Hippocampal formation (tissue), 2 donors: ENCODE measurements around the gene STRA6.

ENCODE experiments used
- DNase-seq, 2 donors: peaks; one replicate each; lab custom pipeline; 2025; lab: John Stamatoyannopoulos, UW

The STRA6 gene

GRCh38 chr15:74227968-74228722 is 25.6 kb upstream of the STRA6 start:
- DNase-seq: no peak

- DNase-seq: no peak
Measured at GRCh38 chr15:74226761-74227540, 24.4 kb upstream of the STRA6 start.

- DNase-seq: no peak
Measured at GRCh38 chr15:74225928-74226327, 23.3 kb upstream of the STRA6 start.

GRCh38 chr15:74222240-74223119 is 19.9 kb upstream of the STRA6 start:
- DNase-seq: no peak

- no peak for DNase-seq
Measured at GRCh38 chr15:74221399-74222239, 19.0 kb upstream of the STRA6 start.

GRCh38 chr15:74220475-74221248 is 18.1 kb upstream of the STRA6 start:
- no peak for DNase-seq

- DNase-seq: no peak
Measured at GRCh38 chr15:74217907-74218885, 15.6 kb upstream of the STRA6 start.

GRCh38 chr15:74216949-74217348 is 14.4 kb upstream of the STRA6 start:
- DNase-seq: no peak

- no peak for DNase-seq
Measured at GRCh38 chr15:74215958-74216357, 13.4 kb upstream of the STRA6 start.

- no peak for DNase-seq
Measured at GRCh38 chr15:74214324-74215021, 11.9 kb upstream of the STRA6 start.

- no peak for DNase-seq
Measured at GRCh38 chr15:74213858-74214284, 11.3 kb upstream of the STRA6 start.

- DNase-seq: no peak
Measured at GRCh38 chr15:74212494-74212893, 9.9 kb upstream of the STRA6 start.

GRCh38 chr15:74211656-74212055 is 9.1 kb upstream of the STRA6 start:
- no peak for DNase-seq

GRCh38 chr15:74210729-74211128 is 8.1 kb upstream of the STRA6 start:
- DNase-seq: no peak

GRCh38 chr15:74209997-74210671 is 7.5 kb upstream of the STRA6 start:
- DNase-seq: no peak

- DNase-seq: no peak
Measured at GRCh38 chr15:74209560-74209958, 7.0 kb upstream of the STRA6 start.

- no peak for DNase-seq
Measured at GRCh38 chr15:74208901-74209559, 6.4 kb upstream of the STRA6 start.

GRCh38 chr15:74208496-74208895 is 5.9 kb upstream of the STRA6 start:
- no peak for DNase-seq
